ENCODE data around the gene BRINP1. TPM values are rescaled to one million over a fixed set of nuclear protein-coding genes. Genes with fewer than 3 reads are reported as not detected.

The BRINP1 gene
- total and polyA plus RNA-seq, 8 donors, result 0.09 to 0.70 (median 0.15) TPM; not detected in 1

DNA sequence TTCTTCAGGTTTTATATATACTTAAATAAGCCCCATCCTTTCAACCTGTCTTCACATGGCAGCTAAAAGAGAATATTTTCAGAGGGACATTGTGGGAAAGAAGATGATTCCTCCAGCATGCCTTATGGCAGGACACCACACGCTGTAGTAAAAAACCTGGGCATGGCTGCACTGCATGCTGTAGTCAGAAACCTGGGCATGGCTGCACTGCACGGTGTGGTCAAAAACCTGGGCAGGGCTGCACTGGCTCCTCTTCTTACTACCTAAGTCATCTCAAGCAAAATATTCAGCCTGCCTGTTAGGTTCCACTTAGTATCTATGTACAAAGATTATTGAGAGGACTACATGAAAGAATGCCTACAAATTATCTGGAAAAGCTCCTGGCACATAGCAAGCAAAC lies 153.6 kb downstream of the BRINP1 start:
- intact Hi-C loops (cut with DNase I), result no loop called here
- H3K36me3 ChIP-seq, result no peaks in the 10 kb centered on the region
- H3K9me3 ChIP-seq, result no peaks in the 10 kb centered on the region
- no peaks in the 10 kb centered on the region for H3K27me3 ChIP-seq
- no peaks in the 10 kb centered on the region for H3K4me1 ChIP-seq
- TF ChIP-seq, protein P1, sequence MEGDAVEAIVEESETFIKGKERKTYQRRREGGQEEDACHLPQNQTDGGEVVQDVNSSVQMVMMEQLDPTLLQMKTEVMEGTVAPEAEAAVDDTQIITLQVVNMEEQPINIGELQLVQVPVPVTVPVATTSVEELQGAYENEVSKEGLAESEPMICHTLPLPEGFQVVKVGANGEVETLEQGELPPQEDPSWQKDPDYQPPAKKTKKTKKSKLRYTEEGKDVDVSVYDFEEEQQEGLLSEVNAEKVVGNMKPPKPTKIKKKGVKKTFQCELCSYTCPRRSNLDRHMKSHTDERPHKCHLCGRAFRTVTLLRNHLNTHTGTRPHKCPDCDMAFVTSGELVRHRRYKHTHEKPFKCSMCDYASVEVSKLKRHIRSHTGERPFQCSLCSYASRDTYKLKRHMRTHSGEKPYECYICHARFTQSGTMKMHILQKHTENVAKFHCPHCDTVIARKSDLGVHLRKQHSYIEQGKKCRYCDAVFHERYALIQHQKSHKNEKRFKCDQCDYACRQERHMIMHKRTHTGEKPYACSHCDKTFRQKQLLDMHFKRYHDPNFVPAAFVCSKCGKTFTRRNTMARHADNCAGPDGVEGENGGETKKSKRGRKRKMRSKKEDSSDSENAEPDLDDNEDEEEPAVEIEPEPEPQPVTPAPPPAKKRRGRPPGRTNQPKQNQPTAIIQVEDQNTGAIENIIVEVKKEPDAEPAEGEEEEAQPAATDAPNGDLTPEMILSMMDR (IDR thresholded peaks at IDR 0.05), result no peak
- H3K27ac ChIP-seq, result no peak overlapping the region
- ATAC-seq, result no peak
- H3K4me3 ChIP-seq, result no peak overlapping the region
- DNase-seq, result no peak

DNA sequence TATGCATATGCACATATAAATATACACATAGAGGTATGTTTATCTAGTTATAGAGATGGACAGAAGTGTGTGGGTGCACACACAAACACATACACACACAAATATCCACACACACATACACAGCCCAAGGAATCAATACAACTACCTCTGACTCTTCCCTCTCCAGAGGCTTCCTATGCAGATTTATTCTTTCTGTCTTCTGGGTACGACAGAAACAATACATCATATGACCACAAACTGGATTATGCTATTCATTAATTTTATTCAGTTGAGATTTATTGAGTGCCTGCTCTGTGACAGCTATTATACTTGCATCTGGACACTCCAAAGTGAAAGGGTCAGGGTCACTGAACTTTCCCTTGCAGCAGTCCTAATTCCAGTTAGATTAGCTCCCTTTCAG lies 155.8 kb downstream of the BRINP1 start:
- DNase-seq (no peak), ATAC-seq (no peak)
- H3K27me3 ChIP-seq, result no peaks in the 10 kb centered on the region
- H3K4me1 ChIP-seq, result no peaks in the 10 kb centered on the region
- H3K36me3 ChIP-seq, result no peaks in the 10 kb centered on the region
- no peak overlapping the region for H3K27ac ChIP-seq
- H3K4me3 ChIP-seq, result no peak overlapping the region
- intact Hi-C loops (cut with DNase I), result no loop called here
- H3K9me3 ChIP-seq, result no peaks in the 10 kb centered on the region
- TF ChIP-seq, protein P1 (IDR thresholded peaks at IDR 0.05), result no peak

DNA sequence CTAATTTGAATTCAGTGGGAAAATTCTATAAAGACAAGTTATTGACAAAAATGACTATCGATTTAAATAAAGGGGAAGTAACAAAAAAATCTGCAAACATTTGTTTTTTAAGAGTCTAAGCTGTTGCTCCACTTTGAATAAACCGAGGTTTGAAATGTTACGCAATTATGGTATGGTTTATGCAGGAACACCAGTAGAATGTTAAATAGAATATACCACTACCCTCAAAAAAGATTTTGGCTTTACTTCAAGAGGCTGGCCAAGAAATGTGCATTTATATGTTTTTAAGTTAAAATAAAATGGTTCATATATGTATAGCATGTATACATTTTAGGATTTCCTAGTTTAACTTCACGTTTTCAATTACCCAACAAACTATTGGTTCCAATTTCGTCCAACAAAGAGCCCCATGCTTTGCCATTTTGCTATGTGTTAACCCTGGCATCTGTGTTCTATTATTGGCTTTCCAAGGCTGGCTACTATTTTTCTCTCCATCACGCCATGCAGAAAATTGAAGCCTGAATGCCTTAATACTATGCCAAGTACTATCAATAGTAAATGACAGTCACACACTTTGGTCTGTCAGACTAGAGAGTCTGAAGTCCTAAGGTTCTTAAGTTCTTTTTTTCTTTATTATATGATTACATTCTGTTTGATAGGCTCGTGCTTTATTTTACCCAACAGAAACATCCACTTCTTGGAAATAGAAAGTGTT lies 171.2 kb downstream of the BRINP1 start:
- Histone ChIP-seq H3K36me3 (no peaks in the 10 kb centered on the region), H3K27ac (no peak overlapping the region), H3K4me1 (no peaks in the 10 kb centered on the region), H3K27me3 (no peaks in the 10 kb centered on the region), H3K4me3 (no peak overlapping the region), H3K9me3 (no peaks in the 10 kb centered on the region)
- intact Hi-C loops (cut with DNase I), result no loop called here
- TF ChIP-seq, protein P1 (IDR thresholded peaks at IDR 0.05), result no peak
- ATAC-seq (no peak), DNase-seq (no peak)

DNA sequence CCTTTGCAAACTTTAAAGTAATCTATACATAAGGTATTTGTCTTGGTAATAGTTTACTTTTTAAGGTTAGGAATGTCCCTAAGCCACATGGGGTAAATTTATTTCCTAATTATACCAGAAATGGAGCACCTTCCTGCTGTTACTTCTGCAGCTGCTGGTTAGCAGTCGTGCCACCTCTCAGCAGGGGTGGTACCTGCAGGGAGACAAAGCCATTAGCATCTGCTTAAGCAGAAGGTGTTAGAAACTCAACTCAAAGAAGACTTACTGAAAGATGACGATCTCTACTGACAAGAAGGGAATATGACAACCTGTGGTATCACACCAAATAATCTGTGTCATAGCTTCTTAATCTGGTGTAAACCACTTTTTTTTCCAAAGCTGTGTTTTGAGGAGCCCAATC lies 173.7 kb downstream of the BRINP1 start:
- intact Hi-C loops (cut with DNase I), result no loop called here
- H3K9me3 ChIP-seq, result no peaks in the 10 kb centered on the region
- no peaks in the 10 kb centered on the region for H3K4me1 ChIP-seq
- H3K27ac ChIP-seq, result no peak overlapping the region
- TF ChIP-seq, protein P1 (IDR thresholded peaks at IDR 0.05), result no peak
- no peak for ATAC-seq
- H3K27me3 ChIP-seq, result no peaks in the 10 kb centered on the region
- no peaks in the 10 kb centered on the region for H3K36me3 ChIP-seq
- DNase-seq, result no peak
- no peak overlapping the region for H3K4me3 ChIP-seq

DNA sequence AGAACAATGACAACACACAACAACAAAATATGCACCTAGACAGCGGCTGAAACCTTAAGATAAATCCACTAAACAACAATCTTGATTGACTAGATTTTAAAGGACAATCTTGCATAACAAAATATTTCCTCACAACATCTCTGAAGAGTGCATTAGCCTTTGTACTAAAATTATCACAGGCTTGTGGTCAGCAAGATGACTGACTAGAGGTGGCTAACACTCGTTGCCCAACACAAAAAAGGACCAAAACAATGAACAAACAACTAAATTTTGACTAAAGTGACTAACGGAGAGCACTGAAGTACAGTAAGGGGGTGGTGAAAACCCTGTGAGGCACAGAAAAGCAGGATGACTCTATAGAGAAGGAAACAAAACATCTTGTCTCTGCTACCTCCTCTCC lies 183.9 kb downstream of the BRINP1 start:
- DNase-seq (no peak), ATAC-seq (no peak)
- Histone ChIP-seq H3K4me1 (no peaks in the 10 kb centered on the region), H3K36me3 (no peaks in the 10 kb centered on the region), H3K27me3 (no peaks in the 10 kb centered on the region), H3K4me3 (no peak overlapping the region), H3K9me3 (peaks cover 0 to 3% of the 10 kb centered on the region in 2 donors), H3K27ac (no peak overlapping the region)
- intact Hi-C loops (cut with DNase I), result no loop called here
- TF ChIP-seq, protein P1 (IDR thresholded peaks at IDR 0.05), result no peak

Measured in left lung (tissue), 10 donors.